IMR-90 (cell line): ENCODE results near the gene B4GALT5. TPM values are rescaled to one million over a fixed set of nuclear protein-coding genes. Genes with fewer than 3 reads are reported as not detected.

ENCODE experiments used
- ATAC-seq: fragments of 200-7000 bp; cut with Tn5 transposase; 2 replicates; pipeline ENCODE4 v1.9.1; 2020; ENCODE audit warnings: low read depth, mild to moderate bottlenecking, moderate library complexity
- BruUV-seq: library from RNA; stranded (reverse); fragments of 400-500 nt; replicated peaks from 2 replicates; lab custom pipeline; 2021; lab: Mats Ljungman, UMichigan
- CTCF ChIA-PET: fragments of 300-600 bp; formaldehyde crosslinking; extraction: SDS; loops from one replicate; lab custom pipeline; 2021; ENCODE audit warnings: antibody characterized with exemption; lab: Yijun Ruan, JAX
- POLR2A ChIA-PET: fragments of 300-600 bp; sonication (Branson Sonifier 250); formaldehyde crosslinking; loops from one replicate; lab custom pipeline; 2022; ENCODE audit warnings: antibody characterized with exemption; ENCODE audit not compliant: unreplicated experiment; lab: Charles Lee
- DNase-seq: peaks from one replicate; pipeline ENCODE4 v3.0.0; 2013
- H2AFZ ChIP-seq: replicated peaks from 2 replicates; pipeline ENCODE3; 2013; ENCODE audit warnings: low read length, mild to moderate bottlenecking; ENCODE audit not compliant: poor library complexity
- H2AK5ac ChIP-seq: 2 replicates; pipeline ENCODE4 v1.6.1; 2013; ENCODE audit warnings: low read depth, low read length, inconsistent platforms
- H2AK9ac ChIP-seq: replicated peaks from 2 replicates; pipeline ENCODE3; 2013; ENCODE audit warnings: mild to moderate bottlenecking, low read depth, low read length, moderate library complexity; ENCODE audit not compliant: poor library complexity
- H2BK120ac ChIP-seq: 2 replicates; pipeline ENCODE4 v1.6.1; 2013; ENCODE audit warnings: low read depth, low read length, inconsistent platforms
- H2BK15ac ChIP-seq: 3 replicates; pipeline ENCODE4 v1.6.1; 2013; ENCODE audit warnings: low read depth, low read length, inconsistent platforms
- H2BK20ac ChIP-seq: 2 replicates; pipeline ENCODE4 v1.6.1; 2013; ENCODE audit warnings: low read depth, mild to moderate bottlenecking, inconsistent platforms, low read length, moderate library complexity
- H2BK5ac ChIP-seq: 2 replicates; pipeline ENCODE4 v1.6.1; 2013; ENCODE audit warnings: mild to moderate bottlenecking, low read depth, low read length, inconsistent platforms; ENCODE audit not compliant: poor library complexity, severe bottlenecking
- H3K14ac ChIP-seq: replicated peaks from 2 replicates; pipeline ENCODE4 v1.6.1; 2013; ENCODE audit warnings: low read depth, low read length, inconsistent platforms
- H3K18ac ChIP-seq: 2 replicates; pipeline ENCODE4 v1.6.1; 2013; ENCODE audit warnings: low read depth, low read length, control low read depth
- H3K23ac ChIP-seq: 2 replicates; pipeline ENCODE4 v1.6.1; 2013; ENCODE audit warnings: low read depth, low read length, inconsistent platforms
- H3K27ac ChIP-seq: 2 replicates; pipeline ENCODE4 v1.5.1; 2013; ENCODE audit warnings: mild to moderate bottlenecking, control low read depth, low read length; ENCODE audit not compliant: insufficient read depth
- H3K27me3 ChIP-seq: 2 replicates; pipeline ENCODE4 v1.6.1; 2013; ENCODE audit warnings: low read length; ENCODE audit not compliant: control insufficient read depth, insufficient read depth
- H3K36me3 ChIP-seq: 2 replicates; pipeline ENCODE4 v1.6.1; 2013; ENCODE audit warnings: low read length, mixed read lengths; ENCODE audit not compliant: control insufficient read depth, insufficient read depth
- H3K4ac ChIP-seq: 2 replicates; pipeline ENCODE4 v1.6.1; 2013; ENCODE audit warnings: low read depth, low read length, inconsistent platforms
- H3K4me1 ChIP-seq: 2 replicates; pipeline ENCODE4 v1.6.1; 2013; ENCODE audit warnings: low read length, mixed read lengths; ENCODE audit not compliant: control insufficient read depth, insufficient read depth
- H3K4me2 ChIP-seq: 2 replicates; pipeline ENCODE4 v1.6.1; 2013; ENCODE audit warnings: low read depth, mild to moderate bottlenecking, control low read depth, low read length, moderate library complexity
- H3K4me3 ChIP-seq: 2 replicates; pipeline ENCODE4 v1.5.1; 2013; ENCODE audit warnings: low read depth, mild to moderate bottlenecking, control low read depth, low read length, moderate library complexity; ENCODE audit not compliant: insufficient read depth
- H3K56ac ChIP-seq: 2 replicates; pipeline ENCODE4 v1.6.1; 2013; ENCODE audit warnings: low read length, inconsistent platforms; ENCODE audit not compliant: insufficient read depth; ENCODE audit errors: extremely low read depth
- H3K79me1 ChIP-seq, 2 experiments: 2 replicates each; pipeline ENCODE4 v1.6.1; 2013; ENCODE audit warnings: low read length in 2 of 2, inconsistent platforms in 1 of 2, low read depth in 1 of 2
- H3K9ac ChIP-seq: 2 replicates; pipeline ENCODE4 v1.6.1; 2013; ENCODE audit warnings: low read depth, low read length, control low read depth
- H3K9me1 ChIP-seq: 2 replicates; pipeline ENCODE4 v1.6.1; 2013; ENCODE audit warnings: low read length, inconsistent platforms; ENCODE audit not compliant: insufficient read depth
- H3K9me3 ChIP-seq: 2 replicates; pipeline ENCODE4 v1.6.1; 2013; ENCODE audit warnings: low read length; ENCODE audit not compliant: control insufficient read depth, insufficient read depth
- H4K20me1 ChIP-seq: 2 replicates; pipeline ENCODE4 v1.6.1; 2013; ENCODE audit warnings: low read length, inconsistent platforms; ENCODE audit not compliant: insufficient read depth
- H4K5ac ChIP-seq: 2 replicates; pipeline ENCODE4 v1.6.1; 2013; ENCODE audit warnings: mild to moderate bottlenecking, low read depth, low read length, control low read depth
- H4K8ac ChIP-seq, 2 experiments: 2 replicates each; pipeline ENCODE4 v1.6.1; 2013; ENCODE audit warnings: low read depth in 2 of 2, low read length in 2 of 2, control low read depth in 1 of 2, inconsistent platforms in 1 of 2
- H4K91ac ChIP-seq: 2 replicates; pipeline ENCODE4 v1.6.1; 2013; ENCODE audit warnings: low read depth, low read length, inconsistent platforms; ENCODE audit not compliant: insufficient read depth
- BHLHE40 ChIP-seq: fragments of 150-350 bp; IDR thresholded peaks from 2 replicates; pipeline ENCODE4 v1.6.1; 2016; ENCODE audit warnings: mild to moderate bottlenecking, low read depth, low read length
- FOS ChIP-seq: fragments of 150-350 bp; IDR thresholded peaks from 2 replicates; pipeline ENCODE4 v1.6.1; 2016; ENCODE audit warnings: low read depth, low read length
- MAFK ChIP-seq: IDR thresholded peaks from 2 replicates; pipeline ENCODE4 v1.6.1; 2012; ENCODE audit warnings: low read depth, low read length, improper control_type of control experiment
- MAZ ChIP-seq: IDR thresholded peaks from 2 replicates; pipeline ENCODE4 v1.6.1; 2012; ENCODE audit warnings: low read depth, mild to moderate bottlenecking, low read length, improper control_type of control experiment, moderate library complexity, borderline replicate concordance
- NFE2L2 ChIP-seq: fragments of 150-350 bp; IDR thresholded peaks from 2 replicates; pipeline ENCODE4 v1.6.1; 2016; ENCODE audit warnings: low read depth, mild to moderate bottlenecking, low read length
- SMC3 ChIP-seq: fragments of 150-350 bp; IDR thresholded peaks from 2 replicates; pipeline ENCODE4 v1.6.1; 2016; ENCODE audit warnings: low read depth, mild to moderate bottlenecking, antibody characterized with exemption, low read length, moderate library complexity
- USF2 ChIP-seq: fragments of 150-350 bp; IDR thresholded peaks from 2 replicates; pipeline ENCODE4 v1.6.1; 2017; ENCODE audit warnings: mild to moderate bottlenecking, antibody characterized with exemption, low read length, low read depth
- WGBS, 2 experiments: methylation state at CpG; one replicate each; pipeline versions ENCODE4 v1.1.5 to v1.1.7; 2013; ENCODE audit warnings: missing lambda C conversion rate in 2 of 2; ENCODE audit not compliant: insufficient read length in 1 of 2; ENCODE audit errors: extremely low coverage in 2 of 2; 5-methylcytosine and 5-hydroxymethylcytosine counted together
- dilution Hi-C: fragments of 300-500 bp; cut with HindIII; formaldehyde crosslinking; loops from one replicate; pipeline ENCODE4 v1.14.3; 2018; ENCODE audit warnings: low sequenced_read_pairs; ENCODE audit not compliant: unreplicated experiment
- in situ Hi-C: fragments of 300-500 bp; cut with MboI; formaldehyde crosslinking; loops from 3 replicates; pipeline ENCODE4 v1.14.3; 2019; ENCODE audit warnings: low sequenced_read_pairs, inconsistent platforms, mixed read lengths
- intact Hi-C: fragments of 100-400 bp; cut with micrococcal nuclease; formaldehyde crosslinking; loops from 2 replicates; pipeline ENCODE4 v1.10.0; 2022
- polyA plus RNA-seq, 3 experiments: library from polyadenylated mRNA; depleted of rRNA; stranded (reverse); fragments of >200 nt; gene quantifications; 2 replicates each; pipeline ENCODE4 v1.2.3, GENCODE V29; 2012; ENCODE audit warnings: low replicate concordance in 1 of 3
- total RNA-seq: library from RNA; depleted of rRNA; stranded (reverse); fragments of >200 nt; gene quantifications from 2 replicates; pipeline ENCODE4 v1.2.3, GENCODE V29; 2012
- TF ChIP-seq, protein P1 (sequence below): fragments of 150-350 bp; IDR thresholded peaks from 2 replicates; pipeline ENCODE4 v1.6.1; 2016; ENCODE audit warnings: low read depth, mild to moderate bottlenecking, low read length, moderate library complexity, borderline replicate concordance

The B4GALT5 gene
- total and polyA plus RNA-seq, 2 of the 4 experiments (the other 2 are of a cell fraction): 11.3 to 20.4 TPM

GRCh38 chr20:49624317-49624716 is 89.4 kb downstream of the B4GALT5 start:
- in situ Hi-C loops: loop anchor here (25.0 kb wide), 1 partner anchor 463 kb away; no protein-coding TSS in a partner anchor
- no peak overlapping the region for H3K56ac ChIP-seq
- CTCF ChIA-PET: interaction anchor here (0.6 kb wide), 1 partner anchor 174 kb away, joined by 3 read pairs; no protein-coding TSS in a partner anchor
- no peak overlapping the region for H2BK15ac ChIP-seq
- H3K4ac ChIP-seq: no peak overlapping the region
- H3K4me2 ChIP-seq: no peak overlapping the region
- H3K4me1 ChIP-seq: no peaks in the 10 kb centered on the region
- H2AFZ ChIP-seq: no peak overlapping the region
- H3K36me3 ChIP-seq: no peaks in the 10 kb centered on the region
- no CpG with 5 or more reads among the region's 6 CpGs for WGBS, 2 experiments
- H3K9me3 ChIP-seq: peaks cover 17% of the 10 kb centered on the region
- no peaks in the 10 kb centered on the region for H3K9me1 ChIP-seq
- no peak overlapping the region for H3K18ac ChIP-seq
- intact Hi-C loops: no loop called here
- TF ChIP-seq BHLHE40: no peak
- TF ChIP-seq USF2: no peak
- no peak for TF ChIP-seq NFE2L2
- no peak for TF ChIP-seq MAFK
- no peak for TF ChIP-seq MAZ
- TF ChIP-seq, protein P1, sequence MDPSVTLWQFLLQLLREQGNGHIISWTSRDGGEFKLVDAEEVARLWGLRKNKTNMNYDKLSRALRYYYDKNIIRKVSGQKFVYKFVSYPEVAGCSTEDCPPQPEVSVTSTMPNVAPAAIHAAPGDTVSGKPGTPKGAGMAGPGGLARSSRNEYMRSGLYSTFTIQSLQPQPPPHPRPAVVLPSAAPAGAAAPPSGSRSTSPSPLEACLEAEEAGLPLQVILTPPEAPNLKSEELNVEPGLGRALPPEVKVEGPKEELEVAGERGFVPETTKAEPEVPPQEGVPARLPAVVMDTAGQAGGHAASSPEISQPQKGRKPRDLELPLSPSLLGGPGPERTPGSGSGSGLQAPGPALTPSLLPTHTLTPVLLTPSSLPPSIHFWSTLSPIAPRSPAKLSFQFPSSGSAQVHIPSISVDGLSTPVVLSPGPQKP: no peak
- no peak for TF ChIP-seq FOS
- no peak for TF ChIP-seq SMC3
- no peaks in the 10 kb centered on the region for H3K79me1 ChIP-seq
- POLR2A ChIA-PET: no interaction called here
- H4K91ac ChIP-seq: no peak overlapping the region
- H3K27me3 ChIP-seq: peaks cover 24% of the 10 kb centered on the region
- no peak overlapping the region for H3K4me3 ChIP-seq
- no peak overlapping the region for H2BK120ac ChIP-seq
- no peak overlapping the region for H4K8ac ChIP-seq
- BruUV-seq: no TSS peak
- H2BK5ac ChIP-seq: no peak overlapping the region
- H2BK20ac ChIP-seq: no peak overlapping the region
- no peak overlapping the region for H3K23ac ChIP-seq
- no peak for DNase-seq
- dilution Hi-C loops: no loop called here
- no peak overlapping the region for H4K5ac ChIP-seq
- H3K27ac ChIP-seq: no peak overlapping the region
- H2AK5ac ChIP-seq: no peak overlapping the region
- H3K9ac ChIP-seq: no peak overlapping the region
- no peak overlapping the region for H2AK9ac ChIP-seq
- ATAC-seq: no peak
- H3K14ac ChIP-seq: no peak overlapping the region
- H4K20me1 ChIP-seq: no peaks in the 10 kb centered on the region
